Prostate gland (tissue), 2 donors: ENCODE measurements around the gene ANG. TPM values are rescaled to one million over a fixed set of nuclear protein-coding genes. Genes with fewer than 3 reads are reported as not detected.

ENCODE experiments used
- DNase-seq: peaks from one replicate; pipeline ENCODE4 v3.0.0-alpha.2; 2019; ENCODE audit warnings: low spot score
- H3K27ac ChIP-seq, 2 donors: fragments of 200-600 bp; sonication (generic); 2 replicates each; pipeline ENCODE4 v1.5.1; 2017 to 2019
- H3K27me3 ChIP-seq: fragments of 200-600 bp; sonication (generic); replicated peaks from 2 replicates; pipeline ENCODE4 v1.5.1; 2019; ENCODE audit not compliant: insufficient read depth
- H3K36me3 ChIP-seq, 2 donors: fragments of 200-600 bp; sonication (generic); 1 replicate in 1 of 2; 2 replicates in 1 of 2; pipeline versions ENCODE4 v1.5.1 to v1.8.1; 2017 to 2019
- H3K4me1 ChIP-seq: fragments of 200-600 bp; sonication (generic); replicated peaks from 2 replicates; pipeline ENCODE4 v1.5.1; 2019
- H3K4me3 ChIP-seq, 2 donors: fragments of 200-600 bp; sonication (generic); 2 replicates each; pipeline ENCODE4 v1.5.1; 2017 to 2019
- H3K9me3 ChIP-seq: fragments of 200-600 bp; sonication (generic); 2 replicates; pipeline ENCODE4 v1.5.1; 2017
- CTCF ChIP-seq, 4 experiments: fragments of 200-600 bp in 2 of 4; fragments of 450-650 bp in 2 of 4; sonication (generic) in 2 of 4; IDR thresholded peaks; 1 replicate in 3 of 4; 2 replicates in 1 of 4; pipeline ENCODE4 v1.5.1; 2016 to 2019; ENCODE audit warnings: antibody characterized with exemption in 4 of 4, mild to moderate bottlenecking in 2 of 4, moderate library complexity in 2 of 4
- POLR2A ChIP-seq: fragments of 450-650 bp; IDR thresholded peaks from one replicate; pipeline ENCODE4 v1.6.1; 2016; ENCODE audit warnings: antibody characterized with exemption, mild to moderate bottlenecking
- POLR2AphosphoS5 ChIP-seq: sonication (generic); formaldehyde crosslinking; IDR thresholded peaks from one replicate; pipeline ENCODE4 v1.6.1; 2017; ENCODE audit warnings: antibody characterized with exemption
- WGBS: methylation state at CpG from one replicate; pipeline ENCODE4 v1.1.5; 2018; 5-methylcytosine and 5-hydroxymethylcytosine counted together
- intact Hi-C: fragments of 100-400 bp; cut with DNase I; formaldehyde crosslinking; loops from one replicate; pipeline ENCODE4 v1.14.2; 2022
- total RNA-seq, 2 donors: library from RNA; depleted of rRNA; stranded (reverse); fragments of >200 nt; gene quantifications; one replicate each; pipeline ENCODE4 v1.1.0, GENCODE V29; 2016

Gene ANG
- total RNA-seq, 2 donors from 2014 or later: 58.6 to 78.2 TPM

- H3K27me3 ChIP-seq: no peaks in the 10 kb centered on the region
- H3K4me3 ChIP-seq: peak overlapping the region in 1 of 2 donors; percentile 12
- H3K36me3 ChIP-seq: no peaks in the 10 kb centered on the region
- H3K27ac ChIP-seq: peak overlapping the region; percentile 61 to 99
- no peaks in the 10 kb centered on the region for H3K4me1 ChIP-seq
- WGBS: 68% methylated on average over 5 of the region's 5 CpGs
- DNase-seq: no peak
- TF ChIP-seq POLR2AphosphoS5 (peak; percentile 55), CTCF (IDR thresholded peaks at IDR 0.05) (no peak)
- intact Hi-C loops: no loop called here
- H3K9me3 ChIP-seq: no peaks in the 10 kb centered on the region
Measured at GRCh38 chr14:20687362-20688166, 1.0 kb upstream of the ANG start.

GRCh38 chr14:20690848-20691640, 2.5 kb downstream of the ANG start:
- peak; percentile 63 for DNase-seq
- Histone ChIP-seq H3K9me3 (no peaks in the 10 kb centered on the region), H3K4me3 (no peak overlapping the region), H3K4me1 (no peaks in the 10 kb centered on the region), H3K36me3 (peaks cover 0 to 5% of the 10 kb centered on the region in 2 donors), H3K27ac (peak overlapping the region in 1 of 2 donors; percentile 23), H3K27me3 (no peaks in the 10 kb centered on the region)
- TF ChIP-seq CTCF (IDR thresholded peaks at IDR 0.05): peak; percentile 52 to 89 (median 82)
- TF ChIP-seq POLR2A: no peak
- TF ChIP-seq POLR2AphosphoS5: peak; percentile 72
- intact Hi-C loops: loop anchor here (10.0 kb wide), 1 partner anchor 156 kb away; no protein-coding TSS in a partner anchor
- 26% methylated on average over 9 of the region's 9 CpGs for WGBS

- H3K9me3 ChIP-seq: no peaks in the 10 kb centered on the region
- no peak overlapping the region for H3K27ac ChIP-seq
- 85% methylated on average over 7 of the region's 7 CpGs for WGBS
- no peaks in the 10 kb centered on the region for H3K27me3 ChIP-seq
- no peaks in the 10 kb centered on the region for H3K4me1 ChIP-seq
- peaks cover 0 to 5% of the 10 kb centered on the region in 2 donors for H3K36me3 ChIP-seq
- intact Hi-C loops: loop anchor here (10.0 kb wide), 1 partner anchor 157 kb away; no protein-coding TSS in a partner anchor
- no peak for TF ChIP-seq CTCF (IDR thresholded peaks at IDR 0.05)
- H3K4me3 ChIP-seq: no peak overlapping the region
- no peak for DNase-seq
Measured at GRCh38 chr14:20692116-20692751, 3.7 kb downstream of the ANG start.

GRCh38 chr14:20696764-20697163, 8.2 kb downstream of the ANG start:
- no peak overlapping the region for H3K4me3 ChIP-seq
- TF ChIP-seq POLR2A: no peak
- TF ChIP-seq POLR2AphosphoS5: no peak
- TF ChIP-seq CTCF (IDR thresholded peaks at IDR 0.05): no peak
- WGBS: 90% methylated on average over 5 of the region's 5 CpGs
- H3K4me1 ChIP-seq: no peaks in the 10 kb centered on the region
- H3K36me3 ChIP-seq: peaks cover 0 to 5% of the 10 kb centered on the region in 2 donors
- DNase-seq: no peak
- no peaks in the 10 kb centered on the region for H3K27me3 ChIP-seq
- H3K9me3 ChIP-seq: no peaks in the 10 kb centered on the region
- H3K27ac ChIP-seq: no peak overlapping the region
- intact Hi-C loops: loop anchor here (5.0 to 10.0 kb wide), 3 partner anchors 161 to 271 kb away; no protein-coding TSS in a partner anchor
